ENCODE data around the gene KRT80. TPM values are rescaled to one million over a fixed set of nuclear protein-coding genes. Genes with fewer than 3 reads are reported as not detected.

The KRT80 gene
- total and polyA plus RNA-seq, 2 of the 13 experiments (the other 11 are each of a cell fraction or from before 2014, with no cell fraction given), result 0.27 to 0.53 TPM

DNA sequence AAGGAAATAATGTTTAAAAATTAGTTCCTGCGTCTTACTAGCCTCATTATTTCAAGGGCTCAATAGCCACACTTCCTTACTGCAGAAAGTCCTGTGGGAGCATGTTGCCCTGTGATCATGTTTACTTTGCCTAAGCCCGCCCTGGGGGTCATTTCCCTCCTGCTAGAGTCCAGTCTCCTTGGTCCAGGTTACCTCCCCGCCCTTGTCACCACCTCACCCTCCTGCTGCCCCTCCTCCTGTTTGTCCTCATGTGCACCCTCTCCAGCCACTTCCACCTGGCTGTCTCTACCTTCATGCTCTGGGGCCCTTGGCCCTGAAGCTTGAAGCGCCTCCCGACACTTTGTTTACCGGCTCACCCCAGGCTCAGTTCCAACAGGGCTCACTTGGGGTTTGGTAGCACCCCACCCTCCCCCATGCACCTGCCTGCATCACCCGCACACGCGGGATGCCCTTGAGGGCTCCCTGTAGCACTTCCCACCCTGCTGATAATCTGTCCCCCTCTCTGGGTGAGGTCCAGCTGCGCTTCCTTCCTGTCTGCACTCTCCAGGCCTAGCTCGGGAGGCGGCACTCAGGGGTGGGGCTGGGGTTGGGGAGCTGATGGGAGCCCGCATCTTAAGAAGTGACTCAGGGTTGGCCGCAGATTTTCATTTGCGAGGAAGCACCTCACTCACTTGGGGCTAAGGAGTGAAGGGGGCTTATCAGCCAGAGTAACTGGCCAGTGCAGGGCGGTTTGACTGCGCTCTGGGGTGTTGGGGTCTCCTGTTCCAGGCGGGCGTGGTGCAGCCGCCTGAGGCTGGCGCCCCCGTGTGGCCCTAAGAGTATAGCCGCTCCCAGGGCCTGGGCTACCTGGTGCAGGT, 72.2 kb downstream of the KRT80 start (continued):
- TF ChIP-seq MNT (IDR thresholded peaks at IDR 0.05) (no peak), ZFP36L1 (CRISPR knock-in tag; IDR thresholded peaks at IDR 0.05) (no peak; the same call in 1 of the 2 replicates), LRRFIP1 (CRISPR knock-in tag; conservative IDR thresholded peaks at IDR 0.05) (no peak), MTERF4 (CRISPR knock-in tag; IDR thresholded peaks at IDR 0.05) (peak; percentile 82; the same call in 1 of the 2 replicates), JUND (CRISPR knock-in tag; IDR thresholded peaks at IDR 0.05) (no peak), EED (CRISPR knock-in tag; IDR thresholded peaks at IDR 0.05) (no peak), BRF2 (CRISPR knock-in tag; IDR thresholded peaks at IDR 0.05) (no peak), DBP (CRISPR knock-in tag; IDR thresholded peaks at IDR 0.05; ENCODE audit: not compliant biosample characterization) (no peak), RARG (CRISPR knock-in tag; IDR thresholded peaks at IDR 0.05; ENCODE audit: low read depth) (no peak), MAZ (IDR thresholded peaks at IDR 0.05; ENCODE audit: borderline replicate concordance, low read depth, low read length) (0 out of 2 replicates have a peak, but pooled peaks have one; percentile 40), MAZ (CRISPR knock-in tag; IDR thresholded peaks at IDR 0.05; ENCODE audit: low read depth) (no peak; the same call in 1 of the 2 replicates), AGO1 (IDR thresholded peaks at IDR 0.05; ENCODE audit: low read depth, low read length, poor library complexity, severe bottlenecking) (no peak), ZNF780A (CRISPR knock-in tag; IDR thresholded peaks at IDR 0.05) (no peak), MIER3 (CRISPR knock-in tag; IDR thresholded peaks at IDR 0.05; ENCODE audit: borderline replicate concordance) (no peak), ZNF343 (CRISPR knock-in tag; IDR thresholded peaks at IDR 0.05) (no peak; the same call in 1 of the 2 replicates), FLYWCH1 (CRISPR knock-in tag; IDR thresholded peaks at IDR 0.05) (no peak), CCAR2 (optimal IDR thresholded peaks at IDR 0.05; ENCODE audit: low read depth, low read length) (no peak)
- TF ChIP-seq, protein P1, sequence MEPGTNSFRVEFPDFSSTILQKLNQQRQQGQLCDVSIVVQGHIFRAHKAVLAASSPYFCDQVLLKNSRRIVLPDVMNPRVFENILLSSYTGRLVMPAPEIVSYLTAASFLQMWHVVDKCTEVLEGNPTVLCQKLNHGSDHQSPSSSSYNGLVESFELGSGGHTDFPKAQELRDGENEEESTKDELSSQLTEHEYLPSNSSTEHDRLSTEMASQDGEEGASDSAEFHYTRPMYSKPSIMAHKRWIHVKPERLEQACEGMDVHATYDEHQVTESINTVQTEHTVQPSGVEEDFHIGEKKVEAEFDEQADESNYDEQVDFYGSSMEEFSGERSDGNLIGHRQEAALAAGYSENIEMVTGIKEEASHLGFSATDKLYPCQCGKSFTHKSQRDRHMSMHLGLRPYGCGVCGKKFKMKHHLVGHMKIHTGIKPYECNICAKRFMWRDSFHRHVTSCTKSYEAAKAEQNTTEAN (CRISPR knock-in tag; conservative IDR thresholded peaks at IDR 0.05), result no peak
